ENCODE measurements around the gene IFNL3. TPM values are rescaled to one million over a fixed set of nuclear protein-coding genes. Genes with fewer than 3 reads are reported as not detected.
"Not testable (repeated sequence)": the region's sequence is repeated elsewhere in the genome, so short reads cannot be mapped to it uniquely, and the experiment has no call there.

Gene IFNL3
- total RNA-seq, 4 donors from 2014 or later = not detected

- Histone ChIP-seq H3K36me3 (no peaks in the 10 kb centered on the region), H3K27ac (no peak overlapping the region), H3K27me3 (no peaks in the 10 kb centered on the region), H3K9me3 (no peaks in the 10 kb centered on the region), H3K4me1 (no peaks in the 10 kb centered on the region), H3K4me3 (no peak overlapping the region)
- DNase-seq = no peak
- TF ChIP-seq POLR2A (IDR thresholded peaks at IDR 0.05) = no peak
- no peak for TF ChIP-seq CTCF (IDR thresholded peaks at IDR 0.05)
These were observed 14.6 kb downstream of the IFNL3 start for GRCh38 chr19:39230096-39230764.

GRCh38 chr19:39224910-39225309 is 19.9 kb downstream of the IFNL3 start:
- no peaks in the 10 kb centered on the region for H3K36me3 ChIP-seq
- H3K4me3 ChIP-seq = no peak overlapping the region
- no peak for TF ChIP-seq POLR2A (IDR thresholded peaks at IDR 0.05)
- no peak for TF ChIP-seq CTCF (IDR thresholded peaks at IDR 0.05)
- H3K27ac ChIP-seq = no peak overlapping the region
- no peaks in the 10 kb centered on the region for H3K27me3 ChIP-seq
- no peaks in the 10 kb centered on the region for H3K9me3 ChIP-seq
- H3K4me1 ChIP-seq = no peaks in the 10 kb centered on the region
- no peak for DNase-seq

GRCh38 chr19:39223703-39224279 is 21.0 kb downstream of the IFNL3 start:
- Histone ChIP-seq H3K4me1 (no peaks in the 10 kb centered on the region), H3K4me3 (no peak overlapping the region), H3K27ac (no peak overlapping the region), H3K36me3 (no peaks in the 10 kb centered on the region), H3K9me3 (no peaks in the 10 kb centered on the region), H3K27me3 (no peaks in the 10 kb centered on the region)
- no peak for DNase-seq
- no peak for TF ChIP-seq POLR2A (IDR thresholded peaks at IDR 0.05)
- no peak for TF ChIP-seq CTCF (IDR thresholded peaks at IDR 0.05)

- H3K9me3 ChIP-seq, H3K4me1 ChIP-seq, H3K36me3 ChIP-seq, DNase-seq, H3K4me3 ChIP-seq, H3K27me3 ChIP-seq, H3K27ac ChIP-seq: not testable (repeated sequence)
These were observed 25.7 kb downstream of the IFNL3 start for GRCh38 chr19:39219108-39219507.

- Histone ChIP-seq H3K27me3 (no peaks in the 10 kb centered on the region), H3K4me1 (no peaks in the 10 kb centered on the region), H3K4me3 (no peak overlapping the region), H3K27ac (no peak overlapping the region), H3K36me3 (no peaks in the 10 kb centered on the region), H3K9me3 (no peaks in the 10 kb centered on the region)
- DNase-seq = no peak
- no peak for TF ChIP-seq POLR2A (IDR thresholded peaks at IDR 0.05)
- TF ChIP-seq CTCF (IDR thresholded peaks at IDR 0.05) = no peak
These were observed 26.4 kb downstream of the IFNL3 start for GRCh38 chr19:39218230-39219007.

GRCh38 chr19:39217094-39217493 is 27.7 kb downstream of the IFNL3 start:
- Histone ChIP-seq H3K36me3 (no peaks in the 10 kb centered on the region), H3K27me3 (no peaks in the 10 kb centered on the region), H3K27ac (no peak overlapping the region), H3K4me3 (no peak overlapping the region), H3K4me1 (no peaks in the 10 kb centered on the region), H3K9me3 (no peaks in the 10 kb centered on the region)
- no peak for TF ChIP-seq POLR2A (IDR thresholded peaks at IDR 0.05)
- no peak for TF ChIP-seq CTCF (IDR thresholded peaks at IDR 0.05)
- no peak for DNase-seq

GRCh38 chr19:39215323-39215722 is 29.5 kb downstream of the IFNL3 start:
- H3K27me3 ChIP-seq, H3K4me3 ChIP-seq, DNase-seq, H3K9me3 ChIP-seq, H3K36me3 ChIP-seq, H3K27ac ChIP-seq, H3K4me1 ChIP-seq: not testable (repeated sequence)

Data from Peyer's patch (tissue), 4 donors.